HG03175 (cell line): Measurements from ENCODE around the gene CAMK4.
A peak's percentile ranks its signal among the peaks of the same experiment; 100 is the strongest.

Experiments used
- ATAC-seq: cut with Tn5 transposase; IDR thresholded peaks from one replicate; pipeline ENCODE4 v1.9.1; 2021; ENCODE audit warnings: mild to moderate bottlenecking, moderate library complexity; ENCODE audit not compliant: unreplicated experiment

Gene CAMK4

GRCh38 chr5:111422245-111422644, 198.1 kb downstream of the CAMK4 start:
- no peak for ATAC-seq

- ATAC-seq, result no peak
These were observed 198.8 kb downstream of the CAMK4 start for GRCh38 chr5:111422747-111423720.

- no peak for ATAC-seq
These were observed 201.0 kb downstream of the CAMK4 start for GRCh38 chr5:111425205-111425604.

GRCh38 chr5:111427762-111428161, 203.6 kb downstream of the CAMK4 start:
- no peak for ATAC-seq

- no peak for ATAC-seq
These were observed 208.8 kb downstream of the CAMK4 start for GRCh38 chr5:111432883-111433536.

GRCh38 chr5:111434800-111435199, 210.6 kb downstream of the CAMK4 start:
- no peak for ATAC-seq

GRCh38 chr5:111439473-111440075, 215.4 kb downstream of the CAMK4 start:
- ATAC-seq, result no peak

GRCh38 chr5:111447099-111447498, 222.9 kb downstream of the CAMK4 start:
- ATAC-seq, result no peak

GRCh38 chr5:111447822-111448221, 223.6 kb downstream of the CAMK4 start:
- no peak for ATAC-seq

GRCh38 chr5:111453295-111453694, 229.1 kb downstream of the CAMK4 start:
- no peak for ATAC-seq

- no peak for ATAC-seq
These were observed 229.6 kb downstream of the CAMK4 start for GRCh38 chr5:111453747-111454146.

GRCh38 chr5:111454198-111454622, 230.0 kb downstream of the CAMK4 start:
- no peak for ATAC-seq

GRCh38 chr5:111454776-111455175, 230.6 kb downstream of the CAMK4 start:
- no peak for ATAC-seq

GRCh38 chr5:111461255-111461671, 237.1 kb downstream of the CAMK4 start:
- ATAC-seq, result no peak

- no peak for ATAC-seq
These were observed 237.8 kb downstream of the CAMK4 start for GRCh38 chr5:111461934-111462333.

- no peak for ATAC-seq
These were observed 239.1 kb downstream of the CAMK4 start for GRCh38 chr5:111463311-111463710.

GRCh38 chr5:111469293-111469896, 245.2 kb downstream of the CAMK4 start:
- ATAC-seq, result no peak

- ATAC-seq, result no peak
These were observed 245.7 kb downstream of the CAMK4 start for GRCh38 chr5:111469903-111470302.

GRCh38 chr5:111472096-111472495, 247.9 kb downstream of the CAMK4 start:
- ATAC-seq, result no peak

GRCh38 chr5:111472579-111472978, 248.4 kb downstream of the CAMK4 start:
- peak; percentile 46 for ATAC-seq

- no peak for ATAC-seq
These were observed 254.1 kb downstream of the CAMK4 start for GRCh38 chr5:111478266-111478665.
